ENCODE measurements around the gene CRKL.

DNA sequence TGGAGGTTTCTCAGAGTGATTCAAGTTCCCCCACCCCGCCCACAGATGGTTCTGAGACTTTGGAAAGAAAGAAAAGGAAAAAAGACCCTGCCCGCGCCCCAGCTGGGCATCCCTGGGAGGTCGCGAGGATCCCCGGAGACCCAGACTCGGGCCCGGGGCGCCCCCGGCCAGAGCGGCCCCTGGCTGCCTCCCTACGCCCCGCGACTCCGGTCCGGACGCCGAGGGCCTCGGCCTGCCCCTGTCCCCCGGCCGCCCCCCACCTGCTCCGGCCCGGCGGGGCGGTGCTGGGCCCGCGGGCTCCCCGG, 47.5 kb downstream of the CRKL start:
- TF ChIP-seq, protein P1, sequence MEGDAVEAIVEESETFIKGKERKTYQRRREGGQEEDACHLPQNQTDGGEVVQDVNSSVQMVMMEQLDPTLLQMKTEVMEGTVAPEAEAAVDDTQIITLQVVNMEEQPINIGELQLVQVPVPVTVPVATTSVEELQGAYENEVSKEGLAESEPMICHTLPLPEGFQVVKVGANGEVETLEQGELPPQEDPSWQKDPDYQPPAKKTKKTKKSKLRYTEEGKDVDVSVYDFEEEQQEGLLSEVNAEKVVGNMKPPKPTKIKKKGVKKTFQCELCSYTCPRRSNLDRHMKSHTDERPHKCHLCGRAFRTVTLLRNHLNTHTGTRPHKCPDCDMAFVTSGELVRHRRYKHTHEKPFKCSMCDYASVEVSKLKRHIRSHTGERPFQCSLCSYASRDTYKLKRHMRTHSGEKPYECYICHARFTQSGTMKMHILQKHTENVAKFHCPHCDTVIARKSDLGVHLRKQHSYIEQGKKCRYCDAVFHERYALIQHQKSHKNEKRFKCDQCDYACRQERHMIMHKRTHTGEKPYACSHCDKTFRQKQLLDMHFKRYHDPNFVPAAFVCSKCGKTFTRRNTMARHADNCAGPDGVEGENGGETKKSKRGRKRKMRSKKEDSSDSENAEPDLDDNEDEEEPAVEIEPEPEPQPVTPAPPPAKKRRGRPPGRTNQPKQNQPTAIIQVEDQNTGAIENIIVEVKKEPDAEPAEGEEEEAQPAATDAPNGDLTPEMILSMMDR (conservative IDR thresholded peaks at IDR 0.05; ENCODE audit: low read depth, low read length), result no peak
- TF ChIP-seq EZH2 (IDR thresholded peaks at IDR 0.05; ENCODE audit: borderline replicate concordance, low read depth, low read length, poor library complexity, severe bottlenecking), result no peak

All from A673 (cell line).